ENCODE results near the gene FAF2.

FAF2 gene

GRCh38 chr5:176552332-176552869 lies 104.2 kb downstream of the FAF2 start:
- no peaks in the 10 kb centered on the region; the same call in 1 of the 2 replicates for H3K4me1 ChIP-seq
- no peaks in the 10 kb centered on the region for H3K36me3 ChIP-seq
- H3K9me3 ChIP-seq = no peaks in the 10 kb centered on the region
- no peak for TF ChIP-seq CTCF (IDR thresholded peaks at IDR 0.05; ENCODE audit: low read depth, low read length)
- no peaks in the 10 kb centered on the region for H3K27me3 ChIP-seq
- no peak for DNase-seq
- H3K4me3 ChIP-seq (ENCODE audit: low read depth, low read length) = no peak overlapping the region

- Histone ChIP-seq H3K27me3 (no peaks in the 10 kb centered on the region), H3K4me3 (ENCODE audit: low read depth, low read length) (no peak overlapping the region), H3K9me3 (no peaks in the 10 kb centered on the region), H3K36me3 (no peaks in the 10 kb centered on the region), H3K4me1 (no peaks in the 10 kb centered on the region; the same call in 1 of the 2 replicates)
- TF ChIP-seq CTCF (IDR thresholded peaks at IDR 0.05; ENCODE audit: low read depth, low read length) = no peak
- no peak for DNase-seq
Observed at GRCh38 chr5:176553260-176554085, 105.3 kb downstream of the FAF2 start.

DNA sequence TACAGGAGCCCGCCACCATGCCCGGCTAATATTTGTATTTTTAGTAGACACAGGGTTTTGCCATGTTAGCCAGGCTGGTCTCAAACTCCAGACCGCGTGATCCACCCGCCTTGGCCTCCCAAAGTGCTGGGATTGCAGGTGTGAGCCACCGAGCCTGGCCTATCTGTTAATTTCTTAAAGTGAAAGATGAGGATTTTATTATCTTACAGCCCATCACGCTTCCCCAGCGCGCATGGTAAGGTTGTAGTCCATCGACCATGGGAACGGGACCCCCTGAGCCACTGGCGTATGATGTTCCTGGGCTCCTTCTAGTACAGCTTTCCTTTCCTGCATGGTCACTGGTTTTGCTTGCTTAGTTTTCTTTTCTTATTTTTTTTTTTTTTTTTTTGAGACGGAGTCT lies 109.7 kb downstream of the FAF2 start:
- TF ChIP-seq CTCF (IDR thresholded peaks at IDR 0.05; ENCODE audit: low read depth, low read length) = no peak
- Histone ChIP-seq H3K36me3 (no peaks in the 10 kb centered on the region), H3K27me3 (no peaks in the 10 kb centered on the region), H3K4me3 (ENCODE audit: low read depth, low read length) (no peak overlapping the region), H3K9me3 (no peaks in the 10 kb centered on the region), H3K4me1 (peaks cover 5% of the 10 kb centered on the region)
- DNase-seq = no peak

All from BE2C (cell line).